Measurements from ENCODE around the gene MYRIP. TPM values are rescaled to one million over a fixed set of nuclear protein-coding genes. Genes with fewer than 3 reads are reported as not detected.

The MYRIP gene
- total and polyA plus RNA-seq, 12 donors, result 0.45 to 2.7 (median 1.3) TPM

- intact Hi-C loops (cut with DNase I), result no loop called here
- peaks cover 0 to 13% (median 0%) of the 10 kb centered on the region in 11 donors for H3K9me3 ChIP-seq
- DNase-seq (no peak), ATAC-seq (no peak)
- peaks cover 0 to 23% (median 0%) of the 10 kb centered on the region in 9 donors for H3K4me1 ChIP-seq
- WGBS, 2 donors, result 95% methylated on average over 7 of the region's 7 CpGs
- no peaks in the 10 kb centered on the region for H3K36me3 ChIP-seq
- no peak overlapping the region for H3K4me3 ChIP-seq
- TF ChIP-seq CTCF (IDR thresholded peaks at IDR 0.05), result no peak
- H3K27ac ChIP-seq, result no peak overlapping the region
- no peaks in the 10 kb centered on the region for H3K27me3 ChIP-seq
These were observed 173.4 kb downstream of the MYRIP start for GRCh38 chr3:39982665-39983357.

GRCh38 chr3:39989746-39990145, 180.3 kb downstream of the MYRIP start:
- DNase-seq, result no peak
- no peak for TF ChIP-seq CTCF (IDR thresholded peaks at IDR 0.05)
- Histone ChIP-seq H3K4me1 (no peaks in the 10 kb centered on the region), H3K36me3 (no peaks in the 10 kb centered on the region), H3K4me3 (no peak overlapping the region), H3K9me3 (peaks cover 0 to 55% (median 8%) of the 10 kb centered on the region in 11 donors), H3K27me3 (no peaks in the 10 kb centered on the region), H3K27ac (no peak overlapping the region)
- ATAC-seq, result no peak
- intact Hi-C loops (cut with DNase I), result loop anchor here in 3 of 10 donors (5.0 to 10.0 kb wide), 2 partner anchors 265 to 282 kb away; no protein-coding TSS in a partner anchor
- WGBS, 2 donors, result 89 to 95% methylated on average over 3 of the region's 3 CpGs

DNA sequence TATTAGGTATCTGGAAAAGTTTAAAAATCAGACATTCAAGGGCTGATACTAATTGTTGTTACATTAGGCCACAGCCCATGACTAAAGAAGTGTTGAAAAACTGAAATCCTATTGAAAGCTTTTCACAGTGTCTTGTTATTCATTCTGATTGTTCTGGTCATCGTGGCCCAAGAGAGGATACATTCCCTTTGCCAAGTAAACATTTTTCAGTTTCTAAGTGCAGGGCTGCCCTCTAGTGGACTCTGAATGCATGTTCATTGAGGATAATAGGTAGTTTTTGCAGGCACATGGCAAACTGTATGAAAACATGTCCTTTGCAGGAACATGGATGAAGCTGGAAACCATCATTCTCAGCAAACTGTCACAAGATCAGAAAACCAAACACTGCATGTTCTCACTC, 181.1 kb downstream of the MYRIP start:
- H3K9me3 ChIP-seq, result peaks cover 0 to 63% (median 8%) of the 10 kb centered on the region in 11 donors
- no peak overlapping the region for H3K27ac ChIP-seq
- ATAC-seq, result no peak
- no peaks in the 10 kb centered on the region for H3K36me3 ChIP-seq
- no peaks in the 10 kb centered on the region for H3K27me3 ChIP-seq
- no peak overlapping the region for H3K4me3 ChIP-seq
- intact Hi-C loops (cut with DNase I), result loop anchor here in 3 of 10 donors (5.0 to 10.0 kb wide), 2 partner anchors 266 to 283 kb away; no protein-coding TSS in a partner anchor
- no peaks in the 10 kb centered on the region for H3K4me1 ChIP-seq
- WGBS, 2 donors, result 33 to 38% methylated on average over 1 of the region's 1 CpG
- DNase-seq, result no peak
- TF ChIP-seq CTCF (IDR thresholded peaks at IDR 0.05), result peak in 8 of 9 donors; percentile 8 to 55 (median 40)

- WGBS, 2 donors, result 87 to 90% methylated on average over 3 of the region's 3 CpGs
These were observed 199.4 kb downstream of the MYRIP start for GRCh38 chr3:40008796-40009195.

More at GRCh38 chr3:40008796-40009195, 199.4 kb downstream of the MYRIP start:
- intact Hi-C loops (cut with DNase I), result no loop called here
- Histone ChIP-seq H3K4me1 (peaks cover 0 to 2% (median 0%) of the 10 kb centered on the region in 9 donors), H3K27ac (no peak overlapping the region), H3K9me3 (no peaks in the 10 kb centered on the region), H3K36me3 (no peaks in the 10 kb centered on the region), H3K27me3 (no peaks in the 10 kb centered on the region), H3K4me3 (no peak overlapping the region)
- TF ChIP-seq CTCF (IDR thresholded peaks at IDR 0.05), result no peak
- no peak for ATAC-seq
- DNase-seq, result no peak

Measured in heart right ventricle (tissue), 16 donors.